ENCODE results near the gene ZMPSTE24.

DNA sequence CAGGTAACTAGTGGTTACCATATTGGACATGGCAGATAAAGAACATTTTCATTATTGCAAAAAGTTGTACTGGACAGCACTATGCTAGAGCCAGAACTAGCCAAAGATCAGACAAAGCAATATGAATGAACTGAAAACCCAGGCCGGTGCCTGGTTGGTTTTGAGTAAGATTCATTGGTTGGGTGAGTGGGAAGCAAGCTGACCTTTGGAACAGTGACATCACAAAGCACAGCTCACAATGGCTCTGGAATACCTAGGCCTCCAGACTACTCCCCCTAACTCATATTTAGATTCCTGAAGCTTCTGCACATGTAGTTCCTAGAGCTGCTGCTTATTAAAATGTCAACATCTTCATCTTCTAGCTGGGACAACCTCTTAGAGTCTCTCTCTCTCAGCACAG is 10.4 kb upstream of the ZMPSTE24 start, which contains the start of gene TMCO2:
- no peak for TF ChIP-seq TAF1 (IDR thresholded peaks at IDR 0.05; ENCODE audit: low read depth)
- TF ChIP-seq, protein P1, sequence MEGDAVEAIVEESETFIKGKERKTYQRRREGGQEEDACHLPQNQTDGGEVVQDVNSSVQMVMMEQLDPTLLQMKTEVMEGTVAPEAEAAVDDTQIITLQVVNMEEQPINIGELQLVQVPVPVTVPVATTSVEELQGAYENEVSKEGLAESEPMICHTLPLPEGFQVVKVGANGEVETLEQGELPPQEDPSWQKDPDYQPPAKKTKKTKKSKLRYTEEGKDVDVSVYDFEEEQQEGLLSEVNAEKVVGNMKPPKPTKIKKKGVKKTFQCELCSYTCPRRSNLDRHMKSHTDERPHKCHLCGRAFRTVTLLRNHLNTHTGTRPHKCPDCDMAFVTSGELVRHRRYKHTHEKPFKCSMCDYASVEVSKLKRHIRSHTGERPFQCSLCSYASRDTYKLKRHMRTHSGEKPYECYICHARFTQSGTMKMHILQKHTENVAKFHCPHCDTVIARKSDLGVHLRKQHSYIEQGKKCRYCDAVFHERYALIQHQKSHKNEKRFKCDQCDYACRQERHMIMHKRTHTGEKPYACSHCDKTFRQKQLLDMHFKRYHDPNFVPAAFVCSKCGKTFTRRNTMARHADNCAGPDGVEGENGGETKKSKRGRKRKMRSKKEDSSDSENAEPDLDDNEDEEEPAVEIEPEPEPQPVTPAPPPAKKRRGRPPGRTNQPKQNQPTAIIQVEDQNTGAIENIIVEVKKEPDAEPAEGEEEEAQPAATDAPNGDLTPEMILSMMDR (IDR thresholded peaks at IDR 0.05; ENCODE audit: poor library complexity, severe bottlenecking): no peak
- no peak for TF ChIP-seq SMC3 (conservative IDR thresholded peaks at IDR 0.05; ENCODE audit: poor library complexity)
- no peak for TF ChIP-seq EP300 (conservative IDR thresholded peaks at IDR 0.05; ENCODE audit: poor library complexity, severe bottlenecking)
- TF ChIP-seq POLR2AphosphoS5 (IDR thresholded peaks at IDR 0.05): no peak
- TF ChIP-seq REST (IDR thresholded peaks at IDR 0.05; ENCODE audit: borderline replicate concordance): no peak
- TF ChIP-seq EZH2 (IDR thresholded peaks at IDR 0.05; ENCODE audit: borderline replicate concordance, insufficient read depth, low read length, poor library complexity, severe bottlenecking): no peak
- no peak for TF ChIP-seq RAD21 (conservative IDR thresholded peaks at IDR 0.05)

All from neural cell (in vitro differentiated cells).